ENCODE results near the gene RFTN1.

RFTN1 gene

GRCh38 chr3:16471897-16472296 is 41.6 kb downstream of the RFTN1 start:
- POLR2A ChIA-PET: no interaction called here
- DNase-seq: no peak
- no peaks in the 10 kb centered on the region for H3K27me3 ChIP-seq (replicated peaks in 2 of 5; ENCODE audit: control insufficient read depth in 4 of 5, insufficient read depth in 5 of 5, low read length in 4 of 5)
- 96% methylated on average over 3 of the region's 3 CpGs for WGBS (ENCODE audit: insufficient coverage)
- CTCF ChIA-PET: interaction anchor here (0.6 to 1.4 kb wide), 2 partner anchors 13 to 21 kb away, joined by 3 read pairs; no protein-coding TSS in a partner anchor
- peaks cover 16 to 53% (median 28%) of the 10 kb centered on the region in 4 experiments for H3K4me1 ChIP-seq (ENCODE audit: control extremely low read depth in 1 of 4, control insufficient read depth in 4 of 4, insufficient read depth in 4 of 4, low read length in 3 of 4)
- H3K27ac ChIP-seq (ENCODE audit: insufficient read depth in 1 of 2, low read depth in 1 of 2, low read length in 2 of 2, poor library complexity in 1 of 2, severe bottlenecking in 2 of 2): no peak overlapping the region
- H3K4me3 ChIP-seq (ENCODE audit: control insufficient read depth in 1 of 7, extremely low read depth in 1 of 7, insufficient read depth in 4 of 7, low read depth in 2 of 7, low read length in 6 of 7): no peak overlapping the region
- H3K36me3 ChIP-seq (ENCODE audit: control insufficient read depth in 4 of 4, insufficient read depth in 4 of 4, low read length in 3 of 4): peaks cover 2 to 63% (median 16%) of the 10 kb centered on the region in 4 experiments
- peaks cover 0 to 11% (median 2%) of the 10 kb centered on the region in 5 experiments for H3K9me3 ChIP-seq (ENCODE audit: control extremely low read depth in 1 of 5, control insufficient read depth in 4 of 5, insufficient read depth in 2 of 5, low read depth in 1 of 5, low read length in 4 of 5)

- Histone ChIP-seq H3K9me3 (ENCODE audit: control extremely low read depth in 1 of 5, control insufficient read depth in 4 of 5, insufficient read depth in 2 of 5, low read depth in 1 of 5, low read length in 4 of 5) (peaks cover 0 to 11% (median 2%) of the 10 kb centered on the region in 5 experiments), H3K27me3 (replicated peaks in 2 of 5; ENCODE audit: control insufficient read depth in 4 of 5, insufficient read depth in 5 of 5, low read length in 4 of 5) (no peaks in the 10 kb centered on the region), H3K27ac (ENCODE audit: insufficient read depth in 1 of 2, low read depth in 1 of 2, low read length in 2 of 2, poor library complexity in 1 of 2, severe bottlenecking in 2 of 2) (no peak overlapping the region), H3K36me3 (ENCODE audit: control insufficient read depth in 4 of 4, insufficient read depth in 4 of 4, low read length in 3 of 4) (peaks cover 7 to 55% (median 15%) of the 10 kb centered on the region in 4 experiments), H3K4me3 (ENCODE audit: control insufficient read depth in 1 of 7, extremely low read depth in 1 of 7, insufficient read depth in 4 of 7, low read depth in 2 of 7, low read length in 6 of 7) (no peak overlapping the region), H3K4me1 (ENCODE audit: control extremely low read depth in 1 of 4, control insufficient read depth in 4 of 4, insufficient read depth in 4 of 4, low read length in 3 of 4) (peaks cover 9 to 41% (median 27%) of the 10 kb centered on the region in 4 experiments)
- no CpG with 5 or more reads among the region's 1 CpG for WGBS (ENCODE audit: insufficient coverage)
- ChIA-PET POLR2A (no interaction called here), CTCF (interaction anchor here (0.7 to 2.2 kb wide), 2 partner anchors 10 to 12 kb away, joined by 3 to 8 read pairs; no protein-coding TSS in a partner anchor)
- no peak for DNase-seq
Observed at GRCh38 chr3:16470590-16470989, 42.9 kb downstream of the RFTN1 start.

GRCh38 chr3:16468336-16469098 is 45.0 kb downstream of the RFTN1 start:
- DNase-seq: peak; percentile 42 to 84 (median 72)
- POLR2A ChIA-PET: no interaction called here
- CTCF ChIA-PET: interaction anchor here (0.8 to 2.1 kb wide), 3 partner anchors 10 to 50 kb away, joined by 3 to 5 read pairs (median 3); no protein-coding TSS in a partner anchor
- H3K27ac ChIP-seq (ENCODE audit: insufficient read depth in 1 of 2, low read depth in 1 of 2, low read length in 2 of 2, poor library complexity in 1 of 2, severe bottlenecking in 2 of 2): peak overlapping the region in 1 of 2 experiments; percentile 27
- no peaks in the 10 kb centered on the region for H3K27me3 ChIP-seq (replicated peaks in 2 of 5; ENCODE audit: control insufficient read depth in 4 of 5, insufficient read depth in 5 of 5, low read length in 4 of 5)
- peak overlapping the region in 4 of 7 experiments; percentile 2 to 35 (median 24) for H3K4me3 ChIP-seq (ENCODE audit: control insufficient read depth in 1 of 7, extremely low read depth in 1 of 7, insufficient read depth in 4 of 7, low read depth in 2 of 7, low read length in 6 of 7)
- H3K36me3 ChIP-seq (ENCODE audit: control insufficient read depth in 4 of 4, insufficient read depth in 4 of 4, low read length in 3 of 4): peaks cover 7 to 45% (median 16%) of the 10 kb centered on the region in 4 experiments
- peaks cover 0 to 11% (median 2%) of the 10 kb centered on the region in 5 experiments for H3K9me3 ChIP-seq (ENCODE audit: control extremely low read depth in 1 of 5, control insufficient read depth in 4 of 5, insufficient read depth in 2 of 5, low read depth in 1 of 5, low read length in 4 of 5)
- peaks cover 9 to 39% (median 24%) of the 10 kb centered on the region in 4 experiments for H3K4me1 ChIP-seq (ENCODE audit: control extremely low read depth in 1 of 4, control insufficient read depth in 4 of 4, insufficient read depth in 4 of 4, low read length in 3 of 4)
- WGBS (ENCODE audit: insufficient coverage): 19% methylated on average over 3 of the region's 10 CpGs

- Histone ChIP-seq H3K9me3 (ENCODE audit: control extremely low read depth in 1 of 5, control insufficient read depth in 4 of 5, insufficient read depth in 2 of 5, low read depth in 1 of 5, low read length in 4 of 5) (peaks cover 0 to 11% (median 2%) of the 10 kb centered on the region in 5 experiments), H3K27me3 (replicated peaks in 2 of 5; ENCODE audit: control insufficient read depth in 4 of 5, insufficient read depth in 5 of 5, low read length in 4 of 5) (no peaks in the 10 kb centered on the region), H3K36me3 (ENCODE audit: control insufficient read depth in 4 of 4, insufficient read depth in 4 of 4, low read length in 3 of 4) (peaks cover 7 to 44% (median 16%) of the 10 kb centered on the region in 4 experiments), H3K4me3 (ENCODE audit: control insufficient read depth in 1 of 7, extremely low read depth in 1 of 7, insufficient read depth in 4 of 7, low read depth in 2 of 7, low read length in 6 of 7) (peak overlapping the region in 4 of 7 experiments; percentile 2 to 35 (median 24)), H3K27ac (ENCODE audit: insufficient read depth in 1 of 2, low read depth in 1 of 2, low read length in 2 of 2, poor library complexity in 1 of 2, severe bottlenecking in 2 of 2) (peak overlapping the region in 1 of 2 experiments; percentile 27), H3K4me1 (ENCODE audit: control extremely low read depth in 1 of 4, control insufficient read depth in 4 of 4, insufficient read depth in 4 of 4, low read length in 3 of 4) (peaks cover 10 to 39% (median 24%) of the 10 kb centered on the region in 4 experiments)
- ChIA-PET POLR2A (no interaction called here), CTCF (interaction anchor here (0.8 to 2.1 kb wide), 3 partner anchors 10 to 51 kb away, joined by 3 to 5 read pairs (median 3); no protein-coding TSS in a partner anchor)
- WGBS (ENCODE audit: insufficient coverage): 9% methylated on average over 6 of the region's 6 CpGs
- DNase-seq: no peak
Observed at GRCh38 chr3:16468002-16468335, 45.5 kb downstream of the RFTN1 start.

- Histone ChIP-seq H3K36me3 (ENCODE audit: control insufficient read depth in 4 of 4, insufficient read depth in 4 of 4, low read length in 3 of 4) (peaks cover 8 to 38% (median 14%) of the 10 kb centered on the region in 4 experiments), H3K4me3 (ENCODE audit: control insufficient read depth in 1 of 7, extremely low read depth in 1 of 7, insufficient read depth in 4 of 7, low read depth in 2 of 7, low read length in 6 of 7) (peak overlapping the region in 2 of 7 experiments; percentile 27 to 35), H3K27ac (ENCODE audit: insufficient read depth in 1 of 2, low read depth in 1 of 2, low read length in 2 of 2, poor library complexity in 1 of 2, severe bottlenecking in 2 of 2) (no peak overlapping the region), H3K27me3 (replicated peaks in 2 of 5; ENCODE audit: control insufficient read depth in 4 of 5, insufficient read depth in 5 of 5, low read length in 4 of 5) (no peaks in the 10 kb centered on the region), H3K9me3 (ENCODE audit: control extremely low read depth in 1 of 5, control insufficient read depth in 4 of 5, insufficient read depth in 2 of 5, low read depth in 1 of 5, low read length in 4 of 5) (peaks cover 0 to 11% (median 2%) of the 10 kb centered on the region in 5 experiments), H3K4me1 (ENCODE audit: control extremely low read depth in 1 of 4, control insufficient read depth in 4 of 4, insufficient read depth in 4 of 4, low read length in 3 of 4) (peaks cover 13 to 45% (median 24%) of the 10 kb centered on the region in 4 experiments)
- peak; percentile 44 to 89 (median 84) for DNase-seq
- WGBS (ENCODE audit: insufficient coverage): 46% methylated on average over 7 of the region's 9 CpGs
- POLR2A ChIA-PET: interaction anchor here (0.5 kb wide), 1 partner anchor 14 kb away, joined by 3 read pairs; no protein-coding TSS in a partner anchor
- CTCF ChIA-PET: interaction anchor here (0.8 to 2.1 kb wide), 3 partner anchors 11 to 51 kb away, joined by 3 to 5 read pairs (median 3); no protein-coding TSS in a partner anchor
Observed at GRCh38 chr3:16467393-16467792, 46.1 kb downstream of the RFTN1 start.

GRCh38 chr3:16466822-16467221 is 46.7 kb downstream of the RFTN1 start:
- Histone ChIP-seq H3K36me3 (ENCODE audit: control insufficient read depth in 4 of 4, insufficient read depth in 4 of 4, low read length in 3 of 4) (peaks cover 6 to 36% (median 12%) of the 10 kb centered on the region in 4 experiments), H3K4me1 (ENCODE audit: control extremely low read depth in 1 of 4, control insufficient read depth in 4 of 4, insufficient read depth in 4 of 4, low read length in 3 of 4) (peaks cover 13 to 47% (median 24%) of the 10 kb centered on the region in 4 experiments), H3K4me3 (ENCODE audit: control insufficient read depth in 1 of 7, extremely low read depth in 1 of 7, insufficient read depth in 4 of 7, low read depth in 2 of 7, low read length in 6 of 7) (no peak overlapping the region), H3K9me3 (ENCODE audit: control extremely low read depth in 1 of 5, control insufficient read depth in 4 of 5, insufficient read depth in 2 of 5, low read depth in 1 of 5, low read length in 4 of 5) (peaks cover 0 to 11% (median 2%) of the 10 kb centered on the region in 5 experiments), H3K27ac (ENCODE audit: insufficient read depth in 1 of 2, low read depth in 1 of 2, low read length in 2 of 2, poor library complexity in 1 of 2, severe bottlenecking in 2 of 2) (no peak overlapping the region), H3K27me3 (replicated peaks in 2 of 5; ENCODE audit: control insufficient read depth in 4 of 5, insufficient read depth in 5 of 5, low read length in 4 of 5) (no peaks in the 10 kb centered on the region)
- DNase-seq: no peak
- WGBS (ENCODE audit: insufficient coverage): 96% methylated on average over 4 of the region's 4 CpGs
- ChIA-PET POLR2A (interaction anchor here (0.6 kb wide), 1 partner anchor 45 kb away, joined by 3 read pairs; no protein-coding TSS in a partner anchor), CTCF (interaction anchor here (1.3 kb wide), 1 partner anchor 49 kb away, joined by 4 read pairs; no protein-coding TSS in a partner anchor)
